Inflammatory macrophage treated with lipopolysaccharide for 4 hours (primary cell): Measurements from ENCODE around the gene QTRT2.

Source experiments
- DNase-seq: peaks from one replicate; pipeline ENCODE4 v3.0.0-alpha.2; 2020

Gene QTRT2

GRCh38 chr3:114127517-114127916, 71.0 kb downstream of the QTRT2 start:
- no peak for DNase-seq

GRCh38 chr3:114128231-114128630, 71.7 kb downstream of the QTRT2 start:
- no peak for DNase-seq

GRCh38 chr3:114128826-114129225, 72.3 kb downstream of the QTRT2 start:
- no peak for DNase-seq

- DNase-seq: no peak
Observed at GRCh38 chr3:114132500-114132899, 76.0 kb downstream of the QTRT2 start.

GRCh38 chr3:114133947-114134346, 77.4 kb downstream of the QTRT2 start:
- no peak for DNase-seq
